ENCODE data around the gene SDK2.

The SDK2 gene

GRCh38 chr17:73390221-73390620, 254.0 kb downstream of the SDK2 start:
- Histone ChIP-seq H3K27me3 (ENCODE audit: control insufficient read depth, low read length) (no peaks in the 10 kb centered on the region), H3K9me2 (replicated peaks; ENCODE audit: control insufficient read depth, low read length) (no peaks in the 10 kb centered on the region), H3K4me3 (ENCODE audit: low read length) (no peak overlapping the region), H3K9me3 (ENCODE audit: control insufficient read depth, insufficient read depth, low read length) (no peaks in the 10 kb centered on the region), H3K79me2 (ENCODE audit: control insufficient read depth, low read length) (no peaks in the 10 kb centered on the region), H4K20me1 (ENCODE audit: control insufficient read depth, insufficient read depth, low read depth, low read length) (no peaks in the 10 kb centered on the region), H3K36me3 (ENCODE audit: control insufficient read depth, low read length) (no peaks in the 10 kb centered on the region), H3K27ac (ENCODE audit: low read depth, low read length) (no peak overlapping the region), H3K4me2 (ENCODE audit: low read length) (no peak overlapping the region), H3F3A (ENCODE audit: control insufficient read depth, insufficient read depth) (no peaks in the 10 kb centered on the region), H3K4me1 (ENCODE audit: control insufficient read depth, low read length) (no peaks in the 10 kb centered on the region)
- TF ChIP-seq EZH2phosphoT487 (IDR thresholded peaks at IDR 0.05; ENCODE audit: borderline replicate concordance, low read length) (no peak), CTCF (IDR thresholded peaks at IDR 0.05; ENCODE audit: low read depth, low read length, poor library complexity, severe bottlenecking) (no peak)

GRCh38 chr17:73389411-73389810, 254.8 kb downstream of the SDK2 start:
- Histone ChIP-seq H3K4me3 (ENCODE audit: low read length) (no peak overlapping the region), H3K9me2 (replicated peaks; ENCODE audit: control insufficient read depth, low read length) (no peaks in the 10 kb centered on the region), H3F3A (ENCODE audit: control insufficient read depth, insufficient read depth) (no peaks in the 10 kb centered on the region), H3K4me1 (ENCODE audit: control insufficient read depth, low read length) (no peaks in the 10 kb centered on the region), H3K27ac (ENCODE audit: low read depth, low read length) (no peak overlapping the region), H3K9me3 (ENCODE audit: control insufficient read depth, insufficient read depth, low read length) (no peaks in the 10 kb centered on the region), H3K27me3 (ENCODE audit: control insufficient read depth, low read length) (no peaks in the 10 kb centered on the region), H3K36me3 (ENCODE audit: control insufficient read depth, low read length) (no peaks in the 10 kb centered on the region), H4K20me1 (ENCODE audit: control insufficient read depth, insufficient read depth, low read depth, low read length) (no peaks in the 10 kb centered on the region), H3K4me2 (ENCODE audit: low read length) (no peak overlapping the region), H3K79me2 (ENCODE audit: control insufficient read depth, low read length) (no peaks in the 10 kb centered on the region)
- TF ChIP-seq CTCF (IDR thresholded peaks at IDR 0.05; ENCODE audit: low read depth, low read length, poor library complexity, severe bottlenecking) (no peak), EZH2phosphoT487 (IDR thresholded peaks at IDR 0.05; ENCODE audit: borderline replicate concordance, low read length) (no peak)

- no peaks in the 10 kb centered on the region for H3F3A ChIP-seq (ENCODE audit: control insufficient read depth, insufficient read depth)
- H3K27ac ChIP-seq (ENCODE audit: low read depth, low read length): no peak overlapping the region
- TF ChIP-seq CTCF (IDR thresholded peaks at IDR 0.05; ENCODE audit: low read depth, low read length, poor library complexity, severe bottlenecking) (no peak), EZH2phosphoT487 (IDR thresholded peaks at IDR 0.05; ENCODE audit: borderline replicate concordance, low read length) (no peak)
- no peaks in the 10 kb centered on the region for H3K27me3 ChIP-seq (ENCODE audit: control insufficient read depth, low read length)
- H3K9me3 ChIP-seq (ENCODE audit: control insufficient read depth, insufficient read depth, low read length): no peaks in the 10 kb centered on the region
- no peaks in the 10 kb centered on the region for H3K4me1 ChIP-seq (ENCODE audit: control insufficient read depth, low read length)
- H3K4me2 ChIP-seq (ENCODE audit: low read length): no peak overlapping the region
- H3K9me2 ChIP-seq (replicated peaks; ENCODE audit: control insufficient read depth, low read length): no peaks in the 10 kb centered on the region
- no peaks in the 10 kb centered on the region for H3K79me2 ChIP-seq (ENCODE audit: control insufficient read depth, low read length)
- no peaks in the 10 kb centered on the region for H3K36me3 ChIP-seq (ENCODE audit: control insufficient read depth, low read length)
- no peak overlapping the region for H3K4me3 ChIP-seq (ENCODE audit: low read length)
- H4K20me1 ChIP-seq (ENCODE audit: control insufficient read depth, insufficient read depth, low read depth, low read length): no peaks in the 10 kb centered on the region
These were observed 255.7 kb downstream of the SDK2 start for GRCh38 chr17:73388578-73388905.

Measured in DOHH2 (cell line).